ENCODE measurements around the gene EMP1. TPM values are rescaled to one million over a fixed set of nuclear protein-coding genes. Genes with fewer than 3 reads are reported as not detected.
A peak's percentile ranks its signal among the peaks of the same experiment; 100 is the strongest.

The EMP1 gene
- total RNA-seq, 4 donors from 2014 or later, result 43.2 to 837 (median 738) TPM

- Histone ChIP-seq H3K4me3 (no peak overlapping the region), H3K36me3 (no peaks in the 10 kb centered on the region), H3K27me3 (peaks cover 12% of the 10 kb centered on the region), H3K4me1 (no peaks in the 10 kb centered on the region), H3K27ac (peak overlapping the region; percentile 12 to 70 (median 36)), H3K9me3 (no peaks in the 10 kb centered on the region)
- whole genome bisulfite sequencing, 2 donors (ENCODE audit: low coverage in 1 of 2), result 65 to 76% methylated on average over 7 to 12 of the region's 12 CpGs
- peak; percentile 41 for DNase-seq
- intact Hi-C loops (cut with DNase I; ENCODE audit: low total_unique reads) (no loop called here), in situ Hi-C loops (cut with MboI; ENCODE audit: low pct_ligation_motif_present in 1 of 4, low pct_unique_long_range_greater_than_20kb in 1 of 4, low sequenced_read_pairs in 3 of 4) (no loop called here)
- TF ChIP-seq POLR2A (IDR thresholded peaks at IDR 0.05), result no peak
- no peak for TF ChIP-seq EP300 (IDR thresholded peaks at IDR 0.05; ENCODE audit: low read depth)
- no peak for TF ChIP-seq CTCF (IDR thresholded peaks at IDR 0.05)
- peak in 2 of 3 donors; percentile 17 to 24 for TF ChIP-seq POLR2AphosphoS5 (IDR thresholded peaks at IDR 0.05)
Measured at GRCh38 chr12:13173012-13173932, 23.3 kb upstream of the EMP1 start.

- DNase-seq, result no peak
- H3K27me3 ChIP-seq, result peaks cover 3% of the 10 kb centered on the region
- TF ChIP-seq POLR2A (IDR thresholded peaks at IDR 0.05), result no peak
- no peak for TF ChIP-seq EP300 (IDR thresholded peaks at IDR 0.05; ENCODE audit: low read depth)
- in situ Hi-C loops (cut with MboI; ENCODE audit: low pct_ligation_motif_present in 1 of 4, low pct_unique_long_range_greater_than_20kb in 1 of 4, low sequenced_read_pairs in 3 of 4) (no loop called here), intact Hi-C loops (cut with DNase I; ENCODE audit: low total_unique reads) (no loop called here)
- H3K27ac ChIP-seq, result no peak overlapping the region
- WGBS, 2 donors (ENCODE audit: low coverage in 1 of 2), result 71 to 73% methylated on average over 3 to 4 of the region's 4 CpGs
- no peak overlapping the region for H3K4me3 ChIP-seq
- H3K9me3 ChIP-seq, result no peaks in the 10 kb centered on the region
- peaks cover 0 to 10% (median 2%) of the 10 kb centered on the region in 4 donors for H3K4me1 ChIP-seq
- no peaks in the 10 kb centered on the region for H3K36me3 ChIP-seq
Measured at GRCh38 chr12:13175499-13175898, 21.0 kb upstream of the EMP1 start.

- in situ Hi-C loops (cut with MboI; ENCODE audit: low pct_ligation_motif_present in 1 of 4, low pct_unique_long_range_greater_than_20kb in 1 of 4, low sequenced_read_pairs in 3 of 4) (no loop called here), intact Hi-C loops (cut with DNase I; ENCODE audit: low total_unique reads) (no loop called here)
- DNase-seq, result no peak
- Histone ChIP-seq H3K27ac (no peak overlapping the region), H3K36me3 (no peaks in the 10 kb centered on the region), H3K4me3 (no peak overlapping the region), H3K27me3 (no peaks in the 10 kb centered on the region), H3K9me3 (no peaks in the 10 kb centered on the region), H3K4me1 (peaks cover 0 to 10% (median 2%) of the 10 kb centered on the region in 4 donors)
- 88 to 98% methylated on average over 4 of the region's 4 CpGs for WGBS, 2 donors (ENCODE audit: low coverage in 1 of 2)
- TF ChIP-seq POLR2AphosphoS5 (IDR thresholded peaks at IDR 0.05) (no peak), EP300 (IDR thresholded peaks at IDR 0.05; ENCODE audit: low read depth) (no peak), CTCF (IDR thresholded peaks at IDR 0.05) (no peak), POLR2A (IDR thresholded peaks at IDR 0.05) (no peak)
Measured at GRCh38 chr12:13176256-13176655, 20.3 kb upstream of the EMP1 start.

- no peak for DNase-seq
- in situ Hi-C loops (cut with MboI; ENCODE audit: low pct_ligation_motif_present in 1 of 4, low pct_unique_long_range_greater_than_20kb in 1 of 4, low sequenced_read_pairs in 3 of 4), result no loop called here
- Histone ChIP-seq H3K27ac (no peak overlapping the region), H3K4me3 (no peak overlapping the region), H3K36me3 (no peaks in the 10 kb centered on the region), H3K9me3 (no peaks in the 10 kb centered on the region), H3K27me3 (no peaks in the 10 kb centered on the region), H3K4me1 (peaks cover 0 to 10% (median 2%) of the 10 kb centered on the region in 4 donors)
- WGBS, 2 donors (ENCODE audit: low coverage in 1 of 2), result 72 to 82% methylated on average over 4 of the region's 4 CpGs
- intact Hi-C loops (cut with DNase I; ENCODE audit: low total_unique reads), result no loop called here
- no peak for TF ChIP-seq CTCF (IDR thresholded peaks at IDR 0.05)
- TF ChIP-seq EP300 (IDR thresholded peaks at IDR 0.05; ENCODE audit: low read depth), result no peak
- no peak for TF ChIP-seq POLR2A (IDR thresholded peaks at IDR 0.05)
- no peak for TF ChIP-seq POLR2AphosphoS5 (IDR thresholded peaks at IDR 0.05)
Measured at GRCh38 chr12:13177373-13177772, 19.2 kb upstream of the EMP1 start.

All from transverse colon (tissue), 4 donors.